GM13977 (cell line): ENCODE results near the gene RASSF3.

Experiments
- DNase-seq: peaks from one replicate; pipeline ENCODE4 v3.0.0; 2012; ENCODE audit warnings: low spot score
- CTCF ChIP-seq: IDR thresholded peaks from 2 replicates; pipeline ENCODE4 v1.5.1; 2012; ENCODE audit warnings: mild to moderate bottlenecking, control low read depth; ENCODE audit not compliant: insufficient read depth; ENCODE audit errors: extremely low read depth, missing control alignments
- in situ Hi-C: fragments of 300-500 bp; cut with MboI; formaldehyde crosslinking; loops from one replicate; pipeline ENCODE4 v1.12.0; 2022; ENCODE audit warnings: low sequenced_read_pairs, low pct_unique_long_range_greater_than_20kb, mixed read lengths, inconsistent platforms; ENCODE audit not compliant: unreplicated experiment

RASSF3 gene

GRCh38 chr12:64680235-64680634 is 69.9 kb downstream of the RASSF3 start:
- TF ChIP-seq CTCF, result no peak
- in situ Hi-C loops, result no loop called here
- DNase-seq, result no peak

- no peak for TF ChIP-seq CTCF
- in situ Hi-C loops, result no loop called here
Measured at GRCh38 chr12:64681200-64682052, 71.1 kb downstream of the RASSF3 start.

GRCh38 chr12:64682572-64683277 is 72.4 kb downstream of the RASSF3 start:
- in situ Hi-C loops, result no loop called here
- no peak for DNase-seq
- TF ChIP-seq CTCF, result no peak

More at GRCh38 chr12:64681200-64682052, 71.1 kb downstream of the RASSF3 start:
- DNase-seq, result no peak

GRCh38 chr12:64683816-64684543 is 73.7 kb downstream of the RASSF3 start:
- TF ChIP-seq CTCF, result no peak
- in situ Hi-C loops, result no loop called here
- no peak for DNase-seq

GRCh38 chr12:64685050-64685449 is 74.8 kb downstream of the RASSF3 start:
- in situ Hi-C loops, result no loop called here
- DNase-seq, result no peak
- no peak for TF ChIP-seq CTCF

GRCh38 chr12:64685605-64686004 is 75.3 kb downstream of the RASSF3 start:
- no peak for TF ChIP-seq CTCF
- in situ Hi-C loops, result no loop called here
- no peak for DNase-seq
